Stimulated activated CD4-positive, alpha-beta T cell treated with anti-CD3 and anti-CD28 coated beads, TNF-alpha, amount 100 ng/mL, for 1 hour (primary cell): Measurements from ENCODE around the gene ADCY5.

Experiments used
- DNase-seq, 3 donors: peaks; one replicate each; pipeline ENCODE4 v3.0.0-alpha.2; 2020; ENCODE audit warnings: low read depth in 3 of 3, low spot score in 1 of 3

ADCY5 gene

DNA sequence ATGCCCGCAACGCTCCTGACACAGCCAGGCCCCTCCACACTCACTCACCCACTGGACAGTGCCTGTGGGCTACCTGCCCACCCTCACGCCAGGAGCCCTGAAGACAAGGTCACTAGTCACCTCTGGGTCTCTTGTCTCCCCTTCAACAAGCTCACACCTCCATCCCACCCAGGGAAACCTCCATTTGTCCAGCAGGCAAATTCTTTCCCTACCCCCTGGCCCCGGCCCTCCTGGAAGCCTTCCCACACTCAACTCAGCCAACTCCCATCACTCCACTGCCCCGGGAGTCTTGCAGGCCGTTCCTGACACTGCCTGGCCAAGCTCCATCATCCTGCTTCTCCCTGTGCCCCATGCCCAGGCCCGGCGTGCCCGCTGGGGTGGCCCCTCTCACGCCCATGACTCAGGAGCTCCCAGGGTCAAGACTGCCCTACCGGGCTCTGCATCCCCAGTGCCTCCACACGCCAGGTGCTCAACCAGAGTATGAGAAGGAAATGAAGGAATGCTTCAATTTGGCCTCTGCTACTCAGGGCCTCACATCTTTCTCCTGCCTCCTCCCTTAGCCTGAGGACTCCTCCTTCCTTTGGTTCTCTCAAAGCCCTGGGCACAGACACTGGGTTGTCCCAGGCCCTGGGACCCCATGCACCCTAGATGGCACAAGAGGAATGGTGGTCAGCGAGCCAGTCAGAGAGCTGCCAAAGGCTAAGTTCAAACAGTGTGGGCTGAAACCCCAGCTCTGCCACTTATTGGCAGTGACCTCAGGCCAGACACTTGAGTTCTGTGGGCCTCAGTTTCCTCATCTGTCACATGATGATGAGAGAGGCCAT lies 158.6 kb downstream of the ADCY5 start:
- no peak for DNase-seq

DNA sequence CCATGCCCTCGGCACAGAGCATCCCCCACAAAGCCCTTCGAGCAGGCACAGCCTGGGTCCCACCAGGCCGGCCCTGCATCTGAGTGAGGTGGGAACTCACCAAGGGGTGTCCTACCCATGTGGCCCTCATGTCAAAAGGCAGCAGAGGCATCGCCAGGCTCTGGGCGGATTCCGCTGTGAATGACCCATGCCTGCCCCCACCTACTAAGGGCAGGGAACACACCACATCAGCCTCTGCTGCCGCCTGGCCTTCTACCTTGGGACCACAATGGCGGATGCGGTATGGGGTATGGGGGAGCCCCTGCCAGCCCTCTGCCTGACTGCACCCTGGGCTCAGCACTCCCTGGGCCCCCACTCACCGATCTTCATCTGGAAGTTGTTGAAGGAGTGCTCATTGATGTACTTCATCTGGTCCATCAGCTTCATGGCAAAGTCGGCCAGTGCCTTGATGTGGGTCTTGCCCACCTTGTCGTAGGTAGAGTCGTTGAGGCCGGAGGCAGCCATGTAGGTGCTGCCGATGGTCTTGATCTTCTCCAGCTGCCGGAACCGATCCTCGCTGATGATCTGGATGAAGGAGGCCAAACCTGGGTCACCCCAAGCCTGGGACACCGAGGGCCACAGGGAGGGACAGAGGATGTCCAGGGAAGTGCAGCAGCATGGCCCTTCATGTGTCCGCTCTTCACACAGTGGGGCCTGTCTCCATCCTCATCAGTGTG lies 159.3 kb downstream of the ADCY5 start:
- no peak for DNase-seq

DNA sequence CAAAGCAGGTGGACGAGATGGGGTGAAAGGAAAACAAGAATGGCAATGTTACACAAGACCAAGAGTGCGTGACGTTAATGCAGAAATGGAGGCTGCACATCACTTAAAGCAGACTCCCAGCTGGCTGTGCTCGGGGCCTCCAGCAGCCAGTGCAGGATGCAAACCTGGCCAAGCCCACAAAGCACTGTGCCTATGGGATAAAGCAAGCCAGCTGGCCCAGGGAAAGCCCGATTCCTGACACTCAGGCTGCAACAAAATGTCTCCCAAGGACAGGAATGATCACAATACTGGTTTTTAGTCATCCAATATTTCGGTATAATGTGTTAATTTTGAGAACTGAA lies 161.0 kb downstream of the ADCY5 start:
- DNase-seq = no peak

DNA sequence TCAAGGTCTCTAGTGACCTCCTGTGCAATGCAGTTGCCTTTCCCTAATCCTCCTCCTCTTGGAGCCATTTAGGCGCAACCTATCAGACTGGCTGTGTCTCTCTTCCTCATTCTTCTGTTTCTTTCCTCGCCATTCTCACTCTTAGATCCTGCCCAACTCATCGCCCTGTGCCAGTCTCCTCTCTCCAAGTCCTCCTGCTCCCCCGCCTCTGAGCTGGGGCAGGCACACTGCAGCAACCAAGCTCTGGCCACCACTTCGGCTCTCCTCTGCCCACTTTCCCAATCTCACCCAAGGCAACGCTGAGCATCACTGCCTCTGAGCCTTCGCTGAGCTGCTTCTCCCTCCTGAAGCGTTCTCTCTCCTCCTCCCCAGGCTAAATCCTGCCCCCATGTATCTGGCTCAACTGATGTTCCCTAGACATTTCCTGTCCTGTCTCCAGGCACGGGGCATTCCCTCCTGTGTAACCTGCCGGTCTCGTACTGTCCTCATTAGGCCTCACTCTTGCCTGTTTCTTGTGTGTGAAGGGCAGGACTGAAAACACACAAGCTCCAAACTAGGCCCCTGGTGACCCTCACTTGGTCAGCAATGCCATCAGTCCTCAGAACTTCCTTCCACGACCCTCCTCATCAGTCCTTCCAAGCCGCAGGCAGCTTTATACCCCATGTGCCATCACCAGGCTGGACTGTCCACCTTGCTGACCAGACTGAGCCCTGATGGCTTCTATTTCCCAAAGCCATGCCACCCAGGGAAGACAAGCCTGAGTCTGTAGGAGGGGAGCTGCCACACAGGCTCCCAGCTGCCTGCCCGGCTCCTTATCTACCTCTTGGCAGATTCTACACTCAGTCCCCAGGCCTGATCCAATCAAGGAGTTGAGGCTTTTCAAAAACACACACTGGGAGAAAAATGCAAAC lies 161.6 kb downstream of the ADCY5 start:
- DNase-seq = no peak

DNA sequence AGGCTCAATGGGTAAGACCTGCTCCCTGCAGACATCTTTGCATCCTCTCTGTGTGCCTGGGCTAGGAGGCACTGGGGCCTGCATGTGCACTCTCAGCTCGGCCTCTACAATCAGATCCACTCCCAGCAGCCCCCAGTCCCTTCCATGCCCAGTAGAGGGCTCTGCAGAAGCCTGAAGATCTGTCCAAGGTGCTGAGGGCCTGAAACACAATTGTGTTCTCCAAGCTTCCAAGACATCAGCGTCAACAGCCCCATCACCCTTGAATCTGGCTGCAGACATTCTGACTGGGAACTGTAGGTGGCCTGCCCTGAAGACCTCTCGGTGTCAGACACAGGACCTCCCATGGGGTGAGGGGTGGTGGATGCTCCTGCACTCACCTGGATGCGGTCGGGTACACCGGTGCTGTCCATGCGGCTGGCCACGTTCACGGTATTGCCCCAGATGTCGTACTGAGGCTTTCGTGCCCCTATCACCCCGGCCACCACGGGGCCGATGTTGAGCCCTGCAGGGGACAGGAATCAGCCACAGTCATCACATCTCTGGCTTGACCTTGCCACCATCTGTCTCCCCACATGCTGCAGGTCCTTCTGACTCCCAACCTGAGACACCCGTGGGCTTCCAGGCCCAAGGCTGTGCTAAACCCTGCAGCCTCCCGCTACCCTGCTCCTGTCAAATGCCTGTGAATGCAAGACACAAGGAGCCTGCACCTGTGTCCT lies 162.4 kb downstream of the ADCY5 start:
- no peak for DNase-seq

DNA sequence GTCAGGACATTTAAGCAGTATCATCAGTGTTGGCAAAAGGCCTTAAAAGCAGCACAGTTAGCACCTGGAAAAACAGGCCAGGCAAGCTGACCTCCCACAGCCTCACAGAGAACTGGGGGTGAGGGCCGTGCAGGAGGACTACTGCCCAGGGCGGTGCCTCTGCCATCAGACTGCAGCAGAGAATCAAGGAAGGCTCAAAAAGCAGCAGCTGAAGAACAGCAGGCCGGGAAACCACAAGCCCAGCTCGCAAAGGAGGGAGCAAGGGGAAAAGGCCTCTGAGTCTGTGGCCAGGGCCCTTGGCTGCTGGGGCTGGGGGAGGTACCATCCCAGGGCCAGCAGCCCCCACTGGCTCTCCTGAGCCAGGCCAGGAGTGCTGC lies 163.0 kb downstream of the ADCY5 start:
- DNase-seq = no peak

- no peak for DNase-seq
Measured at GRCh38 chr3:123285479-123285878, 163.4 kb downstream of the ADCY5 start.

DNA sequence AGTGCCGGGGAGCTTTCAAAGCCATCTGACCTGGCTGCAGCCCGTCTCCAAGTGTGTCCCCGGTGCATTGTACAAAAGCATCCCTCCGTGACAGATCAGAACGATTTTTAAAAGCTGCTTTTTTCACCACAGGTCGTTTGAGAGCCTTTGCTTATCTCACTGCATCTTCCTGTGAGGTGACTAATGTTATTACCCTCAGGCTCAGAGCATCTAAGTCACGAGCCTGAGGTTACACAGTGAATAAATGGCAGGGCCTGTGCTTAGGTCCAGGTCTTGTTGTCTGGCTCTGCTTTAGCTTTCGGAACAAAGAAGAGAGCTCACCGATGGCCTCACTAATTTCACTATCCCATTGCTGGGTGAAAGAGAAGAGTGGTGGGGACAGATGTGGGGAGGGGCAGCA lies 163.8 kb downstream of the ADCY5 start:
- DNase-seq = no peak

- DNase-seq = no peak
Measured at GRCh38 chr3:123284399-123285010, 164.4 kb downstream of the ADCY5 start.

GRCh38 chr3:123283657-123284398 lies 165.1 kb downstream of the ADCY5 start:
- no peak for DNase-seq

DNA sequence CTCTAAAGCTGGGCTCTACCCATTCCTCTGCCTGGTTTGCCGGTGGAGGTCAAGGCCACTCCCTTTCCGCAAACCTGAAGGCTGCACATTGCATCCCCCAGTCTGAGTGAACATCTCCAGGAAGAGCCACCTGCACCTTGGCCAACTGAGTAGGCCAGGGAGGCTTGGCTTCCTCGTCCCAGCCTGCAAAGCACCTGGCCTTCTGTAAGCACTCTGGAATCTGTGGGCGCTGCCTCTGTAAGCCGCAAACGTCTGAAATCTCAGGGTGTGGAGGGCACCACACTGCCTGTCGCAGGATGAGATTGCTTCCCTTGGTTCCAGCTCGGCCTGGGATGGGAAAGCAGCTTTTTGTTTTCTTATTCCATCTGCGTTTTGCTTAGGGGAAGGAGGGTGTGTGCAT lies 165.8 kb downstream of the ADCY5 start:
- no peak for DNase-seq

GRCh38 chr3:123282461-123282860 lies 166.4 kb downstream of the ADCY5 start:
- no peak for DNase-seq

- DNase-seq = no peak
Measured at GRCh38 chr3:123281929-123282328, 167.0 kb downstream of the ADCY5 start.

- no peak for DNase-seq
Measured at GRCh38 chr3:123281406-123281805, 167.5 kb downstream of the ADCY5 start.

DNA sequence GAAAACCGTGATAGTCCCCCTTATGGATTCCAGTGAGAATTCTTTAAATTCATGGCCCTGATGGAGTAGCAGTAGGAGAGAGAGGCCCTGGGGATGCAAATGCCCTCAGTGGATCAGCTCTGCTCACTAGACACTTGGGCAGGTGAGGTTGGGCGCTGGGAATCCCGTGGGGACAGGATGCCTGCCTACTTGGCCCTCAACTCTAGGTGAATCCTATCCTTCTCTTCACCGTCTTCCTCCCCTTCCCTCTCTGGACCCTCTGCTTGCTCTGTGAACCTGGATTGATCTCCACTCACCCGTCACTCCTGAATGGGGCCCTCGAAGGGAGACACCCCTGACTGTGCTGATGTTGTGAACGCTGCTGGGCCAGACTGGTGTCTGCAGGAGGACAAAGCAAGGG lies 169.8 kb downstream of the ADCY5 start:
- no peak for DNase-seq

DNA sequence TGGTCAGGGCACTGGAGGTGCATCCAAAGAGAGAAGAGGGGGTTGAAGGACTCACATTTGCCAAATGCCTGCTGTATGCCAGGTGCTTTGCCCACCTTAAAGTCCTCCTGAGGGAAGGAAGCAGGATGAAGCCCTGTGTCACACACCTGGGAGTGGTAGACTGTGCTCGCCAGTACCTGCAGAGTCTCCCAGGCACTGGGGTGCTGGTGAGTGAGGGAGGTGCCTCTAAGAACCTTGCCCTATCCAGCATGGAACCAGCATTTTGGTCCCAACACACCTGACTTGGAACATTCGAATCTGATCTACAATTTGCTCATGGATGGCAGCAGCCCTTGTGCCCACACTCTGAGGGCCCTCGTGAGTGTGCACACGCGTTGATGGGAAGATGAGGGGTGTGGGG lies 170.4 kb downstream of the ADCY5 start:
- no peak for DNase-seq

GRCh38 chr3:123277106-123277505 lies 171.8 kb downstream of the ADCY5 start:
- no peak for DNase-seq

GRCh38 chr3:123276346-123277006 lies 172.4 kb downstream of the ADCY5 start:
- no peak for DNase-seq

DNA sequence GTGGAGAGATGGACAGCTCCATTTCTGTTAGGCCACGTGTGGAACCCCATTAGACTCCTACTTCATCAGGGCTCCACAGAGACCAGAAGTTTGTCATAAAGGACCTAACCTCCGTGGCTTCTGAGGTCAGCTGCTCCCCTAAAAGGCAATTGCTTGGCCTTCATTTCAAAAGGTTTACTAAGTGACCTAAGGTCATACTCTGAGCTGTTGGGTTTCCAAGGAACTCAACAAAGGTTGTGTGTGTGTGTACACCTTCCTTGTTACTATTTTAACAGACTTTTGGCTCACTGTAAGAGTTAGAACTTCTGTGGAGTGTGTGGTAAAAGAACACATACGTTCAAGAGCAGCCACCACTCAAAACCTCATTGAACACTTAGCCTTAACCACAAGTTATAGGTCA lies 173.2 kb downstream of the ADCY5 start:
- no peak for DNase-seq

DNA sequence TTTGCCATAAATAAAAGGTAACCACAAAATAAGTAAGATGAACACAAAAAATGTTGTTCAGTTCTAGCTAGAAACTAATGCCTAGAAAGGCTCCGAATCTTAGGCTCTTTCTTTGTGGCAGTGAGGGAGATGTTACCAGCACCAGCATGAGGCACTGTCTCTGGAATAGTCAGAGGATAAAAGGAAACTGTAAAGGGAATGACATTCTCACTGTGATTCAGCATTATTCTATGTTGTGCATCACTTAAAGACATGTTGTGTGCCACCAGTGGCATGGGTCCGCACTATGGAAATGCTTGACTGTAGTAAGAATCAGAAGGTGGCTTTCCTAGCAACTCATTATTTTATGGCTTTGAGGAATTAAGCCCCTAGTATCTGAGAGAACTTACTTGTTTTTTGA lies 176.3 kb downstream of the ADCY5 start:
- DNase-seq = no peak
